Endothelial cell of umbilical vein (primary cell): ENCODE measurements around the gene GTPBP2. TPM values are rescaled to one million over a fixed set of nuclear protein-coding genes. Genes with fewer than 3 reads are reported as not detected.
"Not testable (repeated sequence)": the region's sequence is repeated elsewhere in the genome, so short reads cannot be mapped to it uniquely, and the experiment has no call there.

ENCODE experiments used
- BruUV-seq: library from RNA; stranded (reverse); fragments of 400-500 nt; replicated peaks from 2 replicates; lab custom pipeline; 2021; lab: Mats Ljungman, UMichigan
- CTCF ChIA-PET: fragments of 300-600, 350-600 bp; sonication (Branson Sonifier 250); formaldehyde crosslinking; loops from one replicate; lab custom pipeline; 2021; ENCODE audit warnings: antibody characterized with exemption, inconsistent platforms; lab: Charles Lee
- POLR2A ChIA-PET: fragments of 300-600, 350-600 bp; sonication (Branson Sonifier 250); formaldehyde crosslinking; loops from one replicate; lab custom pipeline; 2021; ENCODE audit warnings: antibody characterized with exemption, inconsistent platforms; lab: Charles Lee
- DNase-seq: peaks from one replicate; pipeline ENCODE4 v3.0.0-alpha.2; 2011; ENCODE audit warnings: low read depth, low spot score
- FAIRE-seq: peaks from 2 replicates; lab custom pipeline; 2011; peaks lifted over from hg19 to GRCh38; lab: Jason Lieb, UNC
- H2AFZ ChIP-seq: 2 replicates; pipeline ENCODE4 v1.6.0; 2012; ENCODE audit warnings: low read depth, low read length, control low read depth, inconsistent platforms
- H3K27ac ChIP-seq: 2 replicates; pipeline ENCODE4 v1.5.1; 2011; ENCODE audit warnings: low read depth, mild to moderate bottlenecking, control low read depth, low read length, moderate library complexity; ENCODE audit not compliant: insufficient read depth
- H3K27me3 ChIP-seq, 2 experiments: 2 replicates each; pipeline versions ENCODE4 v1.6.0 to v1.6.1; 2011; ENCODE audit warnings: low read length in 2 of 2, mixed read lengths in 1 of 2; ENCODE audit not compliant: control insufficient read depth in 2 of 2, insufficient read depth in 2 of 2
- H3K36me3 ChIP-seq, 2 experiments: 2 replicates in 1 of 2; 3 replicates in 1 of 2; pipeline ENCODE4 v1.5.1; 2011; ENCODE audit warnings: low read length in 2 of 2, mild to moderate bottlenecking in 1 of 2, moderate library complexity in 1 of 2; ENCODE audit not compliant: control insufficient read depth in 2 of 2, insufficient read depth in 2 of 2; ENCODE audit errors: extremely low read depth in 1 of 2
- H3K4me1 ChIP-seq: 3 replicates; pipeline ENCODE4 v1.5.1; 2011; ENCODE audit warnings: mild to moderate bottlenecking, low read length; ENCODE audit not compliant: control insufficient read depth, insufficient read depth; ENCODE audit errors: extremely low read depth
- H3K4me2 ChIP-seq: 2 replicates; pipeline ENCODE4 v1.6.1; 2011; ENCODE audit warnings: low read length, control low read depth, mixed read lengths; ENCODE audit not compliant: insufficient read depth
- H3K4me3 ChIP-seq, 3 experiments: fragments of 200-600 bp in 1 of 3; sonication (generic), shearing (Covaris generic) in 1 of 3; replicated peaks in 1 of 3; 2 replicates each; pipeline ENCODE4 v1.5.1; 2011 to 2016; ENCODE audit warnings: control low read depth in 3 of 3, low read length in 3 of 3, mild to moderate bottlenecking in 2 of 3, inconsistent platforms in 1 of 3, low read depth in 1 of 3, moderate library complexity in 1 of 3; ENCODE audit not compliant: insufficient read depth in 1 of 3
- H3K79me2 ChIP-seq: 2 replicates; pipeline ENCODE4 v1.6.0; 2012; ENCODE audit warnings: low read length, inconsistent platforms; ENCODE audit not compliant: control insufficient read depth, insufficient read depth
- H3K9ac ChIP-seq: replicated peaks from 2 replicates; pipeline ENCODE3; 2011; ENCODE audit warnings: low read length, control low read depth; ENCODE audit not compliant: insufficient read depth; ENCODE audit errors: extremely low read depth
- H3K9me1 ChIP-seq: replicated peaks from 3 replicates; pipeline ENCODE4 v1.6.0; 2011; ENCODE audit warnings: mild to moderate bottlenecking, low read length; ENCODE audit not compliant: control insufficient read depth, insufficient read depth; ENCODE audit errors: extremely low read depth
- H3K9me3 ChIP-seq: replicated peaks from 2 replicates; pipeline ENCODE4 v1.5.1; 2012; ENCODE audit warnings: low read length, inconsistent platforms; ENCODE audit not compliant: control insufficient read depth, insufficient read depth
- H4K20me1 ChIP-seq: replicated peaks from 2 replicates; pipeline ENCODE3; 2011; ENCODE audit warnings: mild to moderate bottlenecking, low read length; ENCODE audit not compliant: control insufficient read depth, insufficient read depth; ENCODE audit errors: extremely low read depth
- FOS ChIP-seq: IDR thresholded peaks from 2 replicates; pipeline ENCODE4 v1.6.1; 2011; ENCODE audit warnings: mild to moderate bottlenecking, low read length, moderate library complexity, borderline replicate concordance; ENCODE audit not compliant: insufficient read depth
- dilution Hi-C: fragments of 300-500 bp; cut with MboI; formaldehyde crosslinking; loops from one replicate; pipeline ENCODE4 v1.15.0; 2019; ENCODE audit warnings: low sequenced_read_pairs; ENCODE audit not compliant: extremely low pct_ligation_motif_present
- intact Hi-C: fragments of 100-400 bp; cut with micrococcal nuclease; formaldehyde crosslinking; loops from one replicate; pipeline ENCODE4 v1.10.0; 2022
- polyA plus RNA-seq, 4 experiments: library from polyadenylated mRNA; depleted of rRNA in 3 of 4; stranded (reverse) in 3 of 4; unstranded in 1 of 4; fragments of >200 nt; gene quantifications; 2 replicates each; pipeline versions ENCODE4 v1.2.1 to v1.2.3, GENCODE V29; 2011 to 2012; ENCODE audit warnings: missing spikeins in 1 of 4
- total RNA-seq: library from RNA; stranded (reverse); gene quantifications from 2 replicates; pipeline ENCODE4 v1.2.3, GENCODE V29; 2021
- TF ChIP-seq, protein P1 (sequence below), 2 donors: IDR thresholded peaks; 1 replicate in 1 of 2; 2 replicates in 1 of 2; pipeline ENCODE4 v1.5.1; 2011; ENCODE audit warnings: low read length in 2 of 2, mild to moderate bottlenecking in 2 of 2, moderate library complexity in 2 of 2, control low read depth in 1 of 2, inconsistent platforms in 1 of 2, low read depth in 1 of 2; ENCODE audit not compliant: insufficient read depth in 1 of 2; ENCODE audit errors: extremely low read depth in 1 of 2
- TF ChIP-seq, protein P2 (sequence below): IDR thresholded peaks from 2 replicates; pipeline ENCODE4 v1.6.1; 2011; ENCODE audit not compliant: insufficient read depth, insufficient read length

GTPBP2 gene
- total and polyA plus RNA-seq, 2 donors (not counting 3 experiments of a cell fraction or from before 2014, with no cell fraction given): 87.1 to 112 TPM

DNA sequence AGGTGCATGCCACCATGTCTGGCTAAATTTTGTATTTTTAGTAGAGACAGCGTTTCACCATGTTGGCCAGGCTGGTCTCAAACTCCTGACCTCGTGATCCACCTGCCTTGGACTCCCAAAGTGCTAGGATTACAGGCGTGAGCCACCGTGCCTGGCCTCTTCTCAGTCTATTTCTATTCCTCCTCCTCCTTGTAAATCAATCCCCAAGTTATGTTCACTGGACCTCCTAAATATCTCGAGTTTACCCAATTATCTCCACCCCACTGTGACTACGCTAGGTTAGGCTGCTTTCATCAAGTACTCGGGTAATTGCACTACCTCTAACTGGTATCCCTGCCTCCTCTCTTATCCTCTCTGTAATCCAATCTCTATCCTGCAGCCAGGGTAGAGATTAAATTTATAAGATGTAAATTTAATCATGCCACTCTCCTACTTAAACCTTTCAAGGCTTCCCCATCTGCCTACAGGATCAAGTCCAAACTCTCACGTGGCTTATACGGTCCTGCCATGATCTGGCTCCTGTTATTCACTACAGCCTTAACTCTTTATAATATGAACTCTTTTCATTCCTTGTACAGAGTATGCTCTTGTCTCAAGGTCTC is 5.7 kb upstream of the GTPBP2 start:
- TF ChIP-seq, protein P1, sequence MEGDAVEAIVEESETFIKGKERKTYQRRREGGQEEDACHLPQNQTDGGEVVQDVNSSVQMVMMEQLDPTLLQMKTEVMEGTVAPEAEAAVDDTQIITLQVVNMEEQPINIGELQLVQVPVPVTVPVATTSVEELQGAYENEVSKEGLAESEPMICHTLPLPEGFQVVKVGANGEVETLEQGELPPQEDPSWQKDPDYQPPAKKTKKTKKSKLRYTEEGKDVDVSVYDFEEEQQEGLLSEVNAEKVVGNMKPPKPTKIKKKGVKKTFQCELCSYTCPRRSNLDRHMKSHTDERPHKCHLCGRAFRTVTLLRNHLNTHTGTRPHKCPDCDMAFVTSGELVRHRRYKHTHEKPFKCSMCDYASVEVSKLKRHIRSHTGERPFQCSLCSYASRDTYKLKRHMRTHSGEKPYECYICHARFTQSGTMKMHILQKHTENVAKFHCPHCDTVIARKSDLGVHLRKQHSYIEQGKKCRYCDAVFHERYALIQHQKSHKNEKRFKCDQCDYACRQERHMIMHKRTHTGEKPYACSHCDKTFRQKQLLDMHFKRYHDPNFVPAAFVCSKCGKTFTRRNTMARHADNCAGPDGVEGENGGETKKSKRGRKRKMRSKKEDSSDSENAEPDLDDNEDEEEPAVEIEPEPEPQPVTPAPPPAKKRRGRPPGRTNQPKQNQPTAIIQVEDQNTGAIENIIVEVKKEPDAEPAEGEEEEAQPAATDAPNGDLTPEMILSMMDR (IDR thresholded peaks at IDR 0.05; ENCODE audit: extremely low read depth in 1 of 2, insufficient read depth in 1 of 2, low read depth in 1 of 2, low read length in 2 of 2): no peak
- TF ChIP-seq, protein P2, sequence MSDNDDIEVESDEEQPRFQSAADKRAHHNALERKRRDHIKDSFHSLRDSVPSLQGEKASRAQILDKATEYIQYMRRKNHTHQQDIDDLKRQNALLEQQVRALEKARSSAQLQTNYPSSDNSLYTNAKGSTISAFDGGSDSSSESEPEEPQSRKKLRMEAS: no peak
- no peak for TF ChIP-seq FOS
- CTCF ChIA-PET: interaction anchor here (1.3 kb wide), 1 partner anchor 14 kb away, joined by 4 read pairs; no protein-coding TSS in a partner anchor
- H3K9me1 ChIP-seq: no peaks in the 10 kb centered on the region
- H3K9ac ChIP-seq: no peak overlapping the region
- peaks cover 8% of the 10 kb centered on the region for H3K4me1 ChIP-seq
- dilution Hi-C loops: no loop called here
- no peak for FAIRE-seq
- H3K36me3 ChIP-seq: peaks cover 2 to 5% of the 10 kb centered on the region in 2 experiments
- DNase-seq: no peak
- no peak overlapping the region for H3K27ac ChIP-seq
- intact Hi-C loops: no loop called here
- POLR2A ChIA-PET: interaction anchor here (0.6 kb wide), 1 partner anchor 124 kb away, joined by 5 read pairs; the partner anchor contains the start of gene LRRC73
- H2AFZ ChIP-seq: peak overlapping the region; percentile 69
- no peak overlapping the region for H3K4me2 ChIP-seq
- H3K4me3 ChIP-seq: no peak overlapping the region
- H3K9me3 ChIP-seq: no peaks in the 10 kb centered on the region
- BruUV-seq: no TSS peak
- H3K27me3 ChIP-seq: no peaks in the 10 kb centered on the region
- peaks cover 33% of the 10 kb centered on the region for H3K79me2 ChIP-seq
- no peaks in the 10 kb centered on the region for H4K20me1 ChIP-seq

DNA sequence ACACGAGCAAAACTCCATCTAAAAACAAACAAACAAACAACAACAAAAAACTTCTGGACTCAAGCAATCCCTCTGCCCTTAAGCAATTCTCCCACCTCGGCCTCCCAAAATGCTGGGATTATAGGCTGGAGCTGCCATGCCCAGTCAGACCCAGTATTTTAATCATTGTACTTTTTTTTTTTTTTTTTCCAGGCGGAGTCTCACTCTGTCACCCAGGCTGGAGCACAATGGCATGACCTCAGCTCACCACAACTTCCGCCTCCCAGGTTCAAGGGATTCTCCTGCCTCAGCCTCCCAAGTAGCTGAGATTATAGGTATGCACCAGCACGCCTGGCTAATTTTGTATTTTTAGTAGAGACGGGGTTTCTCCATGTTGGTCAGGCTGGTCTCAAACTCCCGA is 3.9 kb upstream of the GTPBP2 start:
- peaks cover 29% of the 10 kb centered on the region for H3K79me2 ChIP-seq
- H3K9ac ChIP-seq, DNase-seq, H3K36me3 ChIP-seq, dilution Hi-C loops, H2AFZ ChIP-seq, H4K20me1 ChIP-seq, H3K4me3 ChIP-seq, H3K9me3 ChIP-seq, H3K27me3 ChIP-seq, H3K9me1 ChIP-seq, H3K4me2 ChIP-seq, POLR2A ChIA-PET, H3K27ac ChIP-seq, BruUV-seq, CTCF ChIA-PET, FAIRE-seq, intact Hi-C loops: not testable (repeated sequence)
- H3K4me1 ChIP-seq: peaks cover 14% of the 10 kb centered on the region
